SU-DHL-6 (cell line): ENCODE data around the gene MOSPD2.

ENCODE experiments used
- EZH2phosphoT487 ChIP-seq: fragments of 200-600 bp; sonication (generic), shearing (Covaris generic); conservative IDR thresholded peaks from 2 replicates; pipeline ENCODE4 v1.6.1; 2018; ENCODE audit warnings: mild to moderate bottlenecking, antibody characterized with exemption, low read length, moderate library complexity, mixed read lengths
- TF ChIP-seq, protein P1 (sequence below): fragments of 200-600 bp; sonication (generic); IDR thresholded peaks from one replicate; pipeline ENCODE4 v1.5.1; 2017; ENCODE audit warnings: antibody characterized with exemption, mild to moderate bottlenecking, low read length, moderate library complexity; ENCODE audit not compliant: insufficient read depth, poor library complexity, severe bottlenecking

DNA sequence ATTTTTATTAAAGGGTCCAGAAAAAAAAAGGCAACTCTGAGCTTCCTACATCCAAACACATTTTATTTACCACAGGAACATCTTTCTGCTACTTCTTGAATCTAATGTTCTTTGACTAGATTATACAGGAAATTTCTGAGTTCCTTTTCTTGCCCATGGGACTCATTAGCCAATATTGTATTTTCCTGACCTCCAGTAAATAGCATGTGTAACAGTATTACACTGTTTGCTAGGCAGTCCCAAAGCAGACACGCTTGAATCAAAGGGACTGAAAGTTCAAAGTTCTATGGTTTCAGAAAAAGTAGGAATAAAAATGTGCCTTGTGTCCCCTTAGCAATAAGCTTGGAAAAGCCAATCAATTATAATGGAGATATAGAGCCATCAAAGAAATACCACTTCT, 57.4 kb downstream of the MOSPD2 start:
- TF ChIP-seq, protein P1, sequence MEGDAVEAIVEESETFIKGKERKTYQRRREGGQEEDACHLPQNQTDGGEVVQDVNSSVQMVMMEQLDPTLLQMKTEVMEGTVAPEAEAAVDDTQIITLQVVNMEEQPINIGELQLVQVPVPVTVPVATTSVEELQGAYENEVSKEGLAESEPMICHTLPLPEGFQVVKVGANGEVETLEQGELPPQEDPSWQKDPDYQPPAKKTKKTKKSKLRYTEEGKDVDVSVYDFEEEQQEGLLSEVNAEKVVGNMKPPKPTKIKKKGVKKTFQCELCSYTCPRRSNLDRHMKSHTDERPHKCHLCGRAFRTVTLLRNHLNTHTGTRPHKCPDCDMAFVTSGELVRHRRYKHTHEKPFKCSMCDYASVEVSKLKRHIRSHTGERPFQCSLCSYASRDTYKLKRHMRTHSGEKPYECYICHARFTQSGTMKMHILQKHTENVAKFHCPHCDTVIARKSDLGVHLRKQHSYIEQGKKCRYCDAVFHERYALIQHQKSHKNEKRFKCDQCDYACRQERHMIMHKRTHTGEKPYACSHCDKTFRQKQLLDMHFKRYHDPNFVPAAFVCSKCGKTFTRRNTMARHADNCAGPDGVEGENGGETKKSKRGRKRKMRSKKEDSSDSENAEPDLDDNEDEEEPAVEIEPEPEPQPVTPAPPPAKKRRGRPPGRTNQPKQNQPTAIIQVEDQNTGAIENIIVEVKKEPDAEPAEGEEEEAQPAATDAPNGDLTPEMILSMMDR: no peak
- TF ChIP-seq EZH2phosphoT487: no peak
